ENCODE results near the gene CLASP1.
"Not testable (repeated sequence)": the region's sequence is repeated elsewhere in the genome, so short reads cannot be mapped to it uniquely, and the experiment has no call there.

Gene CLASP1

GRCh38 chr2:121468936-121469335 lies 180.3 kb downstream of the CLASP1 start:
- no peak for DNase-seq

DNA sequence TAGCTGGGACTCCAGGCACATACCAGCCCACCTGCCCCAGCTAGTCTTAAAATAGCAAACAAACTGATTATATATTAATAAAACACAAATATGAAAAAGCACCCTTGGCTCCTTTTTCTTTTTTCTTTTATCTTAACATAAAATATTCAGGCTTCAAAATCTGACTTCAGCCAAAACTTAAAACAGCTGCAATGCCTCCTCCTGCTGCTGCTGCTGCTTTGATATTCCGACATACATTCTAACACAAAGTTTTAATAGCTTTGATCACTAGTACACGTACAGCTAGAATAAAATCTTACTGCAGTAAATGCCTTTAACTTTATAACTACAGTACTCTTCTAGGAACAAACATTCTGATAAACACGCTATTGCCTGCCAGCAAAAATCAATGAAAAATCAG lies 190.0 kb downstream of the CLASP1 start:
- no peak for DNase-seq

DNA sequence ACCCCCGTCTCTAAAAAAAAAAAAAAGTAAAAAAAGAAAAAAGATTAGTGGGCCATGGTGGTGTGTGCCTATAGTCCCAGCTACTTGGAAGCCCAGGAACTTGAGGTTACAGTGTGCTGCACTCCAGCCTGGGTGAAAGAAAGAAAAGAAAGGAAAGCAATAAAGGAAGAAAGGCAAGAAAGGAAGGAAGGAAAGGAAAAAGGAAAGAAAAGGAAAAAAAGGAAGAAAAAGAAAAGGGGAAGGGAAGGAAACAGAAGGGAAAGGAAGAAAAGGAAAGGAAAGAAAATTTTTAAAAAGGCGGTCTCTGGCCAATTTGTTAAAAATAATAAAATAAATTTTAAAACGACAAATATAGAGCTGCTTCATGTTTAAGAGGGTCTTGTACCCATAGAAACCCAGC lies 192.9 kb downstream of the CLASP1 start:
- no peak for DNase-seq

DNA sequence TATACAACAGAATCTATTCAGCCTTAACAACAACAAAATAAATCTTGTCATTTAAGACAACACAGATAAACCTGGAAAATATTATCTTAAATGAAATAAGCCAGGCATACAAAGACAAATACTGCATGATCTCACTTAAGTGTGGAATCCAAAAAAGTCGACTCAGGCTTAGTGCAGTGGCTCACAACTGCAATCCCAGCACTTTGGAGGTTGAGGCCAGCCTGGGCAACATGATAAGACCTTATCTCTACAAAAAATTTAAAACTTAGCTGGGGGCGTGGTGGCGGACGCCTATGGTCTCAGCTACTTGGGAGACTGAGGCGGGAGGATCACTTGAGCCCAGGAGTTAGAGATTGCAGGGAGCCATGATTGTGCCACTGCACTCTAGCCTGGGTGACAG lies 193.8 kb downstream of the CLASP1 start:
- no peak for DNase-seq

DNA sequence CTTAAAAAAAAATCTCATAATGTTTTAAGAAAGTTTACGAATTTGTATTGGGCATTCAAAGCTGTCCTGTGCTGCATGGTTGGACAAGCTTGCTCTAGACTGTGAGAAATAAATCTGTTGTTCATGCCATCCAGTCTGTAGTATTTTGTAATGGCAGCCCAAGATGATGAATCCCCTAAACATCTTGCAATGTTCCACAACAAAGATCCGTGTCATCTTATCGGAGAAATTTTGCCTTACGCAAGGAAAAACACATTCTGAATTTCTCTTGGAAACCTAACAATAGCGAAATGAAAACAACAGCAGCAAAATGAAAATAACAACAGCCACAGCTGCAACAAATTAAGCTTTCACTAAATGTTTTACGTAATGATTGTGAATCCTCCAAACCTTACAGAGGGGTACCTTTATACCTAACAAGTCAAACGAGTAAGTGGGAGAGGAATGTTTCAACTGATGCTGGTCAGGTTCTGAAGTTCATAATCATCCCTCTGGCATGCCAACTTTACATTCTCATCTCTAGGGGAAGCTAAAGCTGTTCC lies 194.6 kb downstream of the CLASP1 start:
- DNase-seq: no peak

GRCh38 chr2:121451398-121451797 lies 197.9 kb downstream of the CLASP1 start:
- DNase-seq: no peak

DNA sequence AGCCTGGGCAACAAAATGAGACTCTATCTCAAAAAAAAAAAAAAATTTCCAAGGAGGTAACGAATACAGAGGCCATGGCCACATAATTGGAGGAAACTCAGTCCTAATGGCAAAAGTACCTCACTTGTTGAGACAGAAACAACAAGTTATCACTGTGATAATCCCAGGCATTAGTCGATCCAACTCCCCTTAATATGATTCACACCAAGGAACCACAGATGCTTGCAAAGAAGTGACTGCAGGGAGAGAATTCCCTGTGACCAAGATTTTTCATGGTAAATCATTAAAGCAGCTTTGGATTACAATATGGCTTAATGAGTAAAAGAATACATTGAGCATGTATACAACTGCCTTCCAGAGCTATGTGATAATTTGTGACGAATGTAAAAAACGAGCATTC lies 199.0 kb downstream of the CLASP1 start:
- no peak for DNase-seq

DNA sequence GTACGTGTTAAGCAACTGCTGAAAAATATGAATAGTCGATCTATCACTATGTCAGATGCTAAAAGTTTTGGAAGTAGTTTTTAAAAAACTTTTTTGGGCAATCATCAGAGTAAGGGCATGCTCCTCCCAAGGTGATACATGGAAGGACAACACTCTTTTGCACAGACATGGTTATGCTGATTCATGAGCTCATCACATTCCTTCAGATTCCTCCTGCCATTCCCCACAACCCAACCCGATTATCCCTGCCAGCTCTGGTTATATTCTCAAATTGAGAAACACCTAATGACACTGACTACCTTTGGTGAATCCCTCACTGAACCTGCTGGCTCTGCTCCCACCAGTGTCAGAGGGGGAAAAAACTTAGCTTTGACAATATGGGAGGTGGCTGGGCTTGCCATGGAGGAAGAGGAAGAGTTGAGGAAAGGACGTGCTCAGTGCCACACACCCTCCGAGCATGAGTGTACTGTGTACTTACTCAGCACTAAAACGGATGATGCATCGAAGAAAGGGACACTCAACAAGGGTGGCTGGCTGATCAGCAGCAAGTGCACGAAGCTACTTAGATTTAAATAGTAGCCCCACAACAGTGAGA lies 202.5 kb downstream of the CLASP1 start:
- DNase-seq: no peak

- no peak for DNase-seq
These were observed 206.4 kb downstream of the CLASP1 start for GRCh38 chr2:121442889-121443288.

DNA sequence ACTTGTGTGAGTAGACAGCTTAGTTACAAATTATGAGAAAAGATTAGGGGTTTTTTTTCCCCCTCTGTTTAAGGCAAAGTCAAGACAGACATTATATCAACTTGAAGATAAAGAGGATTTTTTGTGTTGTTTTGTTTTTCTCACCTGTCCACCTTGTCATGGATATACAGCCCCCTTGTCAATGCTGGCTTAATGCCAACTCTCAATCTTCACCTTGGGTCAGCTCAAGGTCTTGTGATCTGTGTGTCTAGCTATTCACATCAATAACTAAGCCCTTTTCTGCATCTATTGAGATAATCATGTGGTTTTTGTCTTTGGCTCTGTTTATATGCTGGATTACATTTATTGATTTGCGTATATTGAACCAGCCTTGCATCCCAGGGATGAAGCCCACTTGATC lies 211.0 kb downstream of the CLASP1 start:
- not testable (repeated sequence) for DNase-seq

- no peak for DNase-seq
These were observed 212.3 kb downstream of the CLASP1 start for GRCh38 chr2:121436918-121437317.

- no peak for DNase-seq
These were observed 213.5 kb downstream of the CLASP1 start for GRCh38 chr2:121435790-121436189.

DNA sequence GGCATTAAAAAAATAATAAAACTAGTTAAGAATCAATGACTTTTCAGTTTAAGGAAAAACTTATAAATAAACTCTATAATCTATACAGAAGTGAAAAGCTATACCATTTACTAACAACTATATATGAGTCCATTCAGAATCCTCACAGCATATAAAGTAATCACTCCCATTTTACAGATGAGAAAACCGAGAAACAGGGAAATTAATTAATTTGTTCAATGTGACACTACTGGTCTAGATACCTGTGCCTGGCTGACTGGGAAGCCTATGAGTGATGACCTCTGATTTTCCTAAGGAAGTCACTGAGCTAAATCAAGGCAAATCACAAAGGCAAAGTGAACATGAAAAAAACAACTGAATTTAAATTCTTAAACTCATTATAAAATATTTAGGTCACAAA lies 218.0 kb downstream of the CLASP1 start:
- no peak for DNase-seq

DNA sequence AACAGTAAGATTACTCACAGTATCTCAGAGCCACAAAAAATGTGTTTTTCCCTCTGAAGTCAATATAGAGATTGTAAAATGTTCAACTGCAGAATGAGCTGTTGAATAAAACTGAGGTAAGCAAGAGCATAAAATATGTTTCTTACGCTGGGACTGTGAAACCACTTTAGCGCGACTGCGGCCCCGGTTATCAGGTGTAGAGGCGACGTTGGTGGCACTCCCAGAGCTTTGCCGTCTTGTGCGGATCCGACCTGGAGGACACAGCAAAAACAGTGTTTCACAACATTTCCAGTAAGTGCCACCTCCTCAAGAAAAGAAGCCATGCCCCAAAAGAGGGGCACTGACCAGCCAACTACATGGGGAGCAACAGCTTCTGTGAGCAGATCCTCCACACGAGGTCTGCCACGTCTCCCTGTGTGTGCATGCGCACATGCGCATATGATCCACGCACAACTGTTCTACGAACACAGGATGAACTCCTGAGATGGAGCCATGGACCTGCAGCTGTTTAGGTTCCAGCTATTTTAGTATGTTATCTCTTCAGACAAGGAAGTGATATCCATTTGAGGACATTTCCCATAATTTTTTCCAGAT lies 219.2 kb downstream of the CLASP1 start:
- DNase-seq: no peak

- no peak for DNase-seq
These were observed 220.0 kb downstream of the CLASP1 start for GRCh38 chr2:121429119-121429903.

DNA sequence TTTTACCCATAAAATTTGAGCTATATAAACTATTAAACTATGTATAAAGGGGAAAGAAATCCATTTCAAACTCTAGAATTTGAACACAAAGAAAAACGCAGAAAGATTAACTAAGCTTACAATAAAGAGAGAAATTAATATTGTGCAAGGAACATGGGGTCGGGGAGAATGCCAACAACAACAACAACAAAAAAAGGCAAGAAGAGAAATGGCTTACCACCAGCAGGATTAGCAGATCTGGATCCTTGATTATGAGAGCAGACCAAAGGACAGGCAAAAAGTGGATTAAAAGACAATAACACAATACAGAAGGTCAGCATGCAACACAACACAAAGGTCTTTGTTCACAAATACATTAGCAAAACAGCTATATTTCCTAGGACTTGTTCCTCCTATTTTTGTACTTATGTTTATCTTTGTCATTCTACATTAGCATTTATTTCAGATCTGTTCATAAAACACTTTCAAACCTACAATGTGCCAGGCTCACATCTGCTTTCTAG lies 222.0 kb downstream of the CLASP1 start:
- DNase-seq: no peak

DNA sequence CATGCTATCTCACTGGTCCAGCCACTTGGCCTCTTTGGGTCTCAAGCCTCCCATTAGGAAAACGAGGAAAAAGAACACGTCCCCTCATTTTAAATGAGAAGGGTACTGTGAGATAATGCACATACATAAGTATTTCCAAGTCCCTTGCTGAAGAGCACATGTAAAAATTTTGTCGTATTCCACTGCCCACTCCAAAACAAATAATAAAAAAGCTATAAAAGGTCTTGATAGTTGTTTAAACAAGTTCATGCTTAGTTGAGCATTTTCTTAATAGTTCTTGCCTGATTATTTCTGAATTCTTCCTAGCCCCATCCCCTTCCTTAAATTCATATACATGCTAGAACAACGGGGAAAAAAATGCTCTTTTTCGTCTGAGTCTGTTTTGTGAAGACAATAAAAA lies 228.8 kb downstream of the CLASP1 start:
- DNase-seq: no peak

- no peak for DNase-seq
These were observed 230.1 kb downstream of the CLASP1 start for GRCh38 chr2:121419081-121419699.

- no peak for DNase-seq
These were observed 230.7 kb downstream of the CLASP1 start for GRCh38 chr2:121418494-121419058.

- no peak for DNase-seq
These were observed 231.4 kb downstream of the CLASP1 start for GRCh38 chr2:121417826-121418225.

DNA sequence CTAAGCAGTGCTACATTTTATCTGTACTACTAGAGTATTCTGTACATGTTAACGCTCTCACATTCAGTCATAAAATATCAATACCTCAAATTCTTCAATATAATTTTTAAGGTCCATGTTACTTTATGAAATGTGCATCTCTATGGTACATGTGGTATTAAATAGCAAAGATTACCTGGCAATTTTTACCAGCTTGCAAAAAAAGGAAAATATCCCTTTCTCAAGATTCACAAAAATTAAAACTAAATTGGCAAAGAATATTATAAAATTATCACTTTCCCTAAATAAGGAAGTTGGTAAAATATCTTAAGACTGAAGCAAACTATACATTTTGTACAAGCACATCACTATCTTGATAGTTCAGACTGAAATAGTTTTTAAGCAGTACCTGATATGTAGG lies 233.5 kb downstream of the CLASP1 start:
- DNase-seq: no peak

GRCh38 chr2:121412349-121412748 lies 236.9 kb downstream of the CLASP1 start:
- DNase-seq: no peak

DNA sequence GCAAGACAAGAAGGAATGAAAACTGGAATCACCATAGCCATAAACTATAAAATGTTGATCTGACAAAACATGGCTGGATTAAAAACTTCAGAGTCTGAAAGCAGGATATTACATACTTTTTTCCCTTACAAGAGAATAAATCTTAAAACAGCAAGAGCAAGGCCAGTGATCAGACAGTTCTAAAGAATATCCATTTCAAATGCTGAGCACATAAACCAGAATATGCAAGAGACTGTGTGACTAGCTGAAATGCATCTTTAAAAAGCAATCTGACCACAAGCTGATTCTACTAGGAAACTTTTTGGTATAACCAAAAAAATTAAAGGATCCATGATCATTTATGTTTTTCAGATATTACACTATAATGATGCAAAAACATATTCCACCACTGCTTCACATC lies 239.3 kb downstream of the CLASP1 start:
- DNase-seq: no peak
